H1 (cell line): ENCODE data around the gene ALPI. TPM values are rescaled to one million over a fixed set of nuclear protein-coding genes. Genes with fewer than 3 reads are reported as not detected.
A peak's percentile ranks its signal among the peaks of the same experiment; 100 is the strongest.

Source experiments
- CTCF ChIA-PET: fragments of 300-600 bp; sonication (Branson Sonifier 250); formaldehyde crosslinking; loops from one replicate; lab custom pipeline; 2021; ENCODE audit not compliant: partially characterized antibody; lab: Charles Lee
- POLR2A ChIA-PET: fragments of 300-600 bp; sonication (Branson Sonifier 250); formaldehyde crosslinking; loops from one replicate; lab custom pipeline; 2021; ENCODE audit warnings: inconsistent platforms; ENCODE audit not compliant: partially characterized antibody; lab: Charles Lee
- DNase-seq, 2 experiments: peaks; one replicate each; pipeline versions ENCODE4 v3.0.0 to v3.0.0-alpha.2; 2010 to 2022; ENCODE audit warnings: low spot score in 2 of 2, low read depth in 1 of 2, mixed read lengths in 1 of 2
- FAIRE-seq: peaks from 2 replicates; lab custom pipeline; 2011; peaks lifted over from hg19 to GRCh38; lab: Jason Lieb, UNC
- H2AFZ ChIP-seq: 2 replicates; pipeline ENCODE4 v1.8.1; 2012; ENCODE audit warnings: low read length, inconsistent platforms
- H2AK5ac ChIP-seq: 2 replicates; pipeline ENCODE4 v1.6.1; 2013; ENCODE audit warnings: low read depth, low read length
- H2BK120ac ChIP-seq: replicated peaks from 2 replicates; pipeline ENCODE3; 2013; ENCODE audit warnings: low read depth, low read length, inconsistent platforms
- H2BK12ac ChIP-seq: 2 replicates; pipeline ENCODE4 v1.6.1; 2013; ENCODE audit warnings: low read depth, low read length
- H2BK15ac ChIP-seq: 2 replicates; pipeline ENCODE4 v1.6.1; 2013; ENCODE audit warnings: low read length
- H2BK20ac ChIP-seq: 2 replicates; pipeline ENCODE4 v1.6.1; 2013; ENCODE audit warnings: low read length
- H2BK5ac ChIP-seq: 2 replicates; pipeline ENCODE4 v1.6.1; 2013; ENCODE audit warnings: low read depth, low read length
- H3K14ac ChIP-seq: 2 replicates; pipeline ENCODE4 v1.6.1; 2013; ENCODE audit warnings: inconsistent platforms; ENCODE audit not compliant: insufficient read length
- H3K18ac ChIP-seq: 2 replicates; pipeline ENCODE4 v1.6.1; 2013; ENCODE audit warnings: low read length; ENCODE audit errors: extremely low read depth
- H3K23ac ChIP-seq: 2 replicates; pipeline ENCODE4 v1.6.1; 2013; ENCODE audit warnings: inconsistent platforms; ENCODE audit not compliant: insufficient read length
- H3K23me2 ChIP-seq: 2 replicates; pipeline ENCODE4 v1.6.1; 2013; ENCODE audit warnings: low read depth, low read length
- H3K27ac ChIP-seq: 2 replicates; pipeline ENCODE4 v1.6.1; 2011; ENCODE audit warnings: low read depth, low read length, inconsistent platforms
- H3K27me3 ChIP-seq, 4 experiments: replicated peaks in 1 of 4; 1 replicate in 1 of 4; 2 replicates in 3 of 4; pipeline versions ENCODE4 v1.6.1 to v1.8.1; 2011 to 2013; ENCODE audit warnings: low read length in 3 of 4, mild to moderate bottlenecking in 3 of 4, inconsistent platforms in 2 of 4, mixed read lengths in 2 of 4, moderate library complexity in 1 of 4; ENCODE audit not compliant: control insufficient read depth in 3 of 4, insufficient read depth in 3 of 4; ENCODE audit errors: extremely low read depth in 1 of 4
- H3K36me3 ChIP-seq, 4 experiments: 2 replicates each; pipeline versions ENCODE4 v1.6.1 to v1.8.1; 2011 to 2013; ENCODE audit warnings: mild to moderate bottlenecking in 4 of 4, low read length in 3 of 4, moderate library complexity in 2 of 4, control low read depth in 1 of 4, inconsistent platforms in 1 of 4; ENCODE audit not compliant: insufficient read depth in 4 of 4, control insufficient read depth in 2 of 4
- H3K4ac ChIP-seq: replicated peaks from 2 replicates; pipeline ENCODE3; 2013; ENCODE audit warnings: low read length, low read depth, mixed read lengths, inconsistent platforms; ENCODE audit not compliant: insufficient read length
- H3K4me1 ChIP-seq, 4 experiments: replicated peaks in 1 of 4; 1 replicate in 1 of 4; 2 replicates in 3 of 4; pipeline versions ENCODE4 v1.6.1 to v1.8.1; 2011 to 2013; ENCODE audit warnings: low read length in 3 of 4, inconsistent platforms in 2 of 4, mixed read lengths in 1 of 4; ENCODE audit not compliant: insufficient read depth in 4 of 4, control insufficient read depth in 3 of 4
- H3K4me2 ChIP-seq, 2 experiments: 2 replicates each; pipeline versions ENCODE4 v1.6.1 to v1.8.1; 2011 to 2013; ENCODE audit warnings: low read depth in 2 of 2, low read length in 2 of 2, control low read depth in 1 of 2, inconsistent platforms in 1 of 2, mild to moderate bottlenecking in 1 of 2; ENCODE audit not compliant: insufficient read depth in 1 of 2
- H3K4me3 ChIP-seq, 4 experiments: fragments of 200-600, 300-600 bp in 1 of 4; sonication (generic), shearing (Covaris generic), sonication (Bioruptor Twin) in 1 of 4; 2 replicates each; pipeline versions ENCODE4 v1.5.1 to v1.8.1; 2011 to 2016; ENCODE audit warnings: low read length in 4 of 4, low read depth in 3 of 4, control low read depth in 2 of 4, inconsistent platforms in 2 of 4, mild to moderate bottlenecking in 2 of 4, mixed read lengths in 1 of 4, moderate library complexity in 1 of 4; ENCODE audit not compliant: insufficient read depth in 2 of 4; ENCODE audit errors: extremely low read depth in 1 of 4
- H3K56ac ChIP-seq: replicated peaks from 2 replicates; pipeline ENCODE3; 2013; ENCODE audit warnings: low read depth, mild to moderate bottlenecking, mixed read lengths, low read length, inconsistent platforms; ENCODE audit not compliant: insufficient read length
- H3K79me1 ChIP-seq: 2 replicates; pipeline ENCODE4 v1.6.1; 2013; ENCODE audit warnings: low read depth, low read length, control low read depth
- H3K79me2 ChIP-seq, 2 experiments: 2 replicates each; pipeline versions ENCODE4 v1.6.1 to v1.8.1; 2012 to 2013; ENCODE audit warnings: low read length in 2 of 2, mild to moderate bottlenecking in 2 of 2, inconsistent platforms in 1 of 2; ENCODE audit not compliant: insufficient read depth in 2 of 2, control insufficient read depth in 1 of 2
- H3K9ac ChIP-seq, 4 experiments: replicated peaks in 1 of 4; 1 replicate in 1 of 4; 2 replicates in 3 of 4; pipeline versions ENCODE4 v1.6.1 to v1.8.1; 2011 to 2013; ENCODE audit warnings: low read depth in 3 of 4, low read length in 3 of 4, control low read depth in 2 of 4, mild to moderate bottlenecking in 2 of 4, moderate library complexity in 2 of 4, inconsistent platforms in 1 of 4; ENCODE audit errors: extremely low read depth in 1 of 4
- H3K9me3 ChIP-seq, 2 experiments: 2 replicates each; pipeline versions ENCODE4 v1.6.1 to v1.8.1; 2012 to 2013; ENCODE audit warnings: mild to moderate bottlenecking in 2 of 2, moderate library complexity in 2 of 2, control low read depth in 1 of 2, inconsistent platforms in 1 of 2, low read depth in 1 of 2, low read length in 1 of 2, mixed read lengths in 1 of 2; ENCODE audit not compliant: insufficient read depth in 2 of 2
- H4K20me1 ChIP-seq, 2 experiments: replicated peaks in 1 of 2; 2 replicates each; pipeline versions ENCODE3 to v1.8.1; 2011 to 2013; ENCODE audit warnings: inconsistent platforms in 2 of 2, low read length in 2 of 2, mild to moderate bottlenecking in 1 of 2; ENCODE audit not compliant: insufficient read depth in 2 of 2, control insufficient read depth in 1 of 2
- H4K5ac ChIP-seq: 2 replicates; pipeline ENCODE4 v1.6.1; 2013; ENCODE audit warnings: low read length, low read depth, mixed read lengths, inconsistent platforms; ENCODE audit not compliant: insufficient read length
- H4K8ac ChIP-seq: 2 replicates; pipeline ENCODE4 v1.8.0; 2013; ENCODE audit warnings: mild to moderate bottlenecking, moderate library complexity, low read length, inconsistent platforms; ENCODE audit not compliant: insufficient read depth; ENCODE audit errors: extremely low read depth
- H4K91ac ChIP-seq: replicated peaks from 2 replicates; pipeline ENCODE3; 2013; ENCODE audit warnings: low read length, mixed read lengths, inconsistent platforms; ENCODE audit not compliant: insufficient read length
- ASH2L ChIP-seq: fragments of 200-600, 300-600 bp; sonication (generic); IDR thresholded peaks from one replicate; pipeline ENCODE4 v1.7.1; 2017; ENCODE audit warnings: low read length
- GABPA ChIP-seq: IDR thresholded peaks from 2 replicates; pipeline ENCODE4 v1.6.1; 2011; ENCODE audit warnings: mild to moderate bottlenecking, low read length, moderate library complexity, borderline replicate concordance; ENCODE audit not compliant: insufficient read depth
- NRF1 ChIP-seq: IDR thresholded peaks from 2 replicates; pipeline ENCODE4 v1.6.1; 2011; ENCODE audit warnings: mild to moderate bottlenecking, low read depth, low read length, improper control_type of control experiment
- POLR2A ChIP-seq, 2 experiments: IDR thresholded peaks; 1 replicate in 1 of 2; 2 replicates in 1 of 2; pipeline ENCODE4 v1.6.1; 2011; ENCODE audit warnings: low read depth in 2 of 2, low read length in 2 of 2, mild to moderate bottlenecking in 2 of 2; ENCODE audit errors: control extremely low read depth in 1 of 2
- SAP30 ChIP-seq: fragments of 300-600 bp; sonication (generic); IDR thresholded peaks from 2 replicates; pipeline ENCODE4 v1.7.1; 2012; ENCODE audit warnings: low read length, moderate library complexity, mild to moderate bottlenecking, inconsistent platforms; ENCODE audit not compliant: insufficient read depth, insufficient replicate concordance
- WGBS, 2 experiments: shearing (Covaris generic) in 1 of 2; methylation state at CpG; one replicate each; pipeline versions ENCODE4 v1.1.6 to v1.1.7; 2013 to 2015; ENCODE audit warnings: low lambda C conversion rate in 2 of 2, mixed read lengths in 2 of 2, inconsistent platforms in 1 of 2, low coverage in 1 of 2, missing lambda C conversion rate in 1 of 2; ENCODE audit not compliant: insufficient replicate concordance in 2 of 2, insufficient coverage in 1 of 2, insufficient read length in 1 of 2; ENCODE audit errors: extremely low coverage in 1 of 2, missing lambda C conversion rate in 1 of 2; 5-methylcytosine and 5-hydroxymethylcytosine counted together
- polyA plus RNA-seq, 7 experiments: library from polyadenylated mRNA; depleted of rRNA in 3 of 7; stranded (reverse) in 5 of 7; unstranded in 2 of 7; fragments of >200 nt in 5 of 7; fragments of 200-250 nt in 2 of 7; gene quantifications; 1 replicate in 5 of 7; 2 replicates in 1 of 7; 4 replicates in 1 of 7; pipeline versions ENCODE4 v1.2.1 to v1.2.3, GENCODE V29; 2011 to 2013; ENCODE audit warnings: missing spikeins in 2 of 7, mixed read lengths in 2 of 7
- total RNA-seq: library from RNA; stranded (reverse); fragmentation: NEBNext Ultra II Directional; extraction: Animal tissue kit (Norgen Biotek cat#: 25700); gene quantifications from 2 replicates; pipeline ENCODE4 v1.2.1, GENCODE V29; 2021

Gene ALPI
- total and polyA plus RNA-seq, 2 of the 8 experiments (the other 6 are each of a cell fraction or from before 2014, with no cell fraction given), result not detected

DNA sequence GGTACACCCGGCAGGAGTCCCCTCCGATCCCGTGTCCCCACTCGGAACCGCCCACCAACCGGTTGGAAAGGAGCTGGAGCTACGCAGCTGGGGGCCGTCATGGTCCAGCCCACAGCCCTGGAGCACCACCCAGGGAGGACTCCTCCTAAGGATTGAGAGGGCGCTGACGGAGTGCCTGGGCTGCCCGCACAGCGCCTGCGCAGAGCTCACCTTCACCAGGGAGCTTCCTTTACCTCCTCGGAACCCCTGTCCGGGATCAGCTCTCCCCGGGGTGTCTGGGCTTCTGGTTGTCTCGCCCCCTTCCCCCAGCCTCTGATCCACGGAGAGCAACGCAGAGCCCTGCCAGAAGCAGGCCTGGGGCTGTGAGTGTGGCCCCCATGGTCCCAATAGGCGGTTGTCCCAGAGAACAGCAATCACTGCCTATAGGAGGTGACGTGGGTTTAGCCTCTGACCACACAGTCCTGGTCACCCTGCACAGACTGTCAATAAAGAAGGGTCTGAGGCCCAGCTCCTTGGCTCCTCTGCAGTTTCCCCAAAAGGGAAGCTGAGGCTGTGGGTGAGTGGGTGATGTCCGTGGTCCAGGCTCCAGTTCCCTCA is 34.7 kb upstream of the ALPI start:
- Histone ChIP-seq H3K4me1 (peaks cover 8 to 43% (median 31%) of the 10 kb centered on the region in 4 experiments), H4K8ac (peak overlapping the region; percentile 29; the same call in 1 of the 2 replicates), H2BK12ac (peak overlapping the region; percentile 98), H3K4me2 (peak overlapping the region; percentile 77 to 88), H3K14ac (no peak overlapping the region), H3K18ac (peak overlapping the region; percentile 99), H2BK120ac (peak overlapping the region; percentile 73), H2BK15ac (peak overlapping the region; percentile 72; the same call in 1 of the 2 replicates), H3K27ac (peak overlapping the region; percentile 16; the same call in 1 of the 2 replicates), H4K91ac (peak overlapping the region; percentile 96), H2BK5ac (peak overlapping the region; percentile 38; the same call in 1 of the 2 replicates), H3K79me2 (peaks cover 0 to 44% of the 10 kb centered on the region in 2 experiments; a peak in 2 of 4 replicates), H4K20me1 (peaks cover 2 to 13% of the 10 kb centered on the region in 2 experiments), H3K36me3 (peaks cover 6 to 41% (median 25%) of the 10 kb centered on the region in 4 experiments), H3K4me3 (peak overlapping the region; percentile 69 to 95 (median 76)), H3K56ac (no peak overlapping the region), H2AFZ (no peak overlapping the region)
- FAIRE-seq, result peak; percentile 66
- peak; percentile 56 to 83 for DNase-seq
- TF ChIP-seq POLR2A (IDR thresholded peaks at IDR 0.05; ENCODE audit: control extremely low read depth in 1 of 2, low read depth in 2 of 2, low read length in 2 of 2) (peak in 1 of 2 experiments; percentile 28; a peak in 1 of 3 replicates), GABPA (no peak), NRF1 (peak; percentile 51), SAP30 (peak; percentile 31), ASH2L (no peak)
- TF ChIP-seq, all 59 proteins: peak for 3
- H3K9me3 ChIP-seq, result no peaks in the 10 kb centered on the region
- H3K4ac ChIP-seq, result no peak overlapping the region
- H4K5ac ChIP-seq, result peak overlapping the region; percentile 49
- 13% methylated on average over 18 of the region's 22 CpGs; no CpG with 5 or more reads in 1 of the 2 experiments for WGBS, 2 experiments
- H2AK5ac ChIP-seq, result peak overlapping the region; percentile 97
- peaks cover 4% of the 10 kb centered on the region for H3K79me1 ChIP-seq
- H3K27me3 ChIP-seq, result peaks cover 12 to 40% (median 36%) of the 10 kb centered on the region in 4 experiments
- ChIA-PET CTCF (interaction anchor here (0.7 to 9.8 kb wide), 15 partner anchors 8 to 520 kb away, joined by 3 to 80 read pairs (median 5); partner anchors contain the start of gene ALPG), POLR2A (interaction anchor here (0.6 to 7.0 kb wide), 15 partner anchors 9 to 45 kb away, joined by 3 to 57 read pairs (median 5); partner anchors contain the start of genes ALPG and ALPP)
- H3K23me2 ChIP-seq, result peaks cover 23% of the 10 kb centered on the region; the same call in 1 of the 2 replicates
- H2BK20ac ChIP-seq, result peak overlapping the region; percentile 25; the same call in 1 of the 2 replicates
- H3K23ac ChIP-seq, result no peak overlapping the region
- H3K9ac ChIP-seq, result peak overlapping the region; percentile 43 to 67 (median 58); a peak in 6 of 7 replicates
